ENCODE results near the gene CYP46A1. TPM values are rescaled to one million over a fixed set of nuclear protein-coding genes. Genes with fewer than 3 reads are reported as not detected.
A peak's percentile ranks its signal among the peaks of the same experiment; 100 is the strongest.

The CYP46A1 gene
- total RNA-seq, 1 donor from 2014 or later = 2.5 TPM

DNA sequence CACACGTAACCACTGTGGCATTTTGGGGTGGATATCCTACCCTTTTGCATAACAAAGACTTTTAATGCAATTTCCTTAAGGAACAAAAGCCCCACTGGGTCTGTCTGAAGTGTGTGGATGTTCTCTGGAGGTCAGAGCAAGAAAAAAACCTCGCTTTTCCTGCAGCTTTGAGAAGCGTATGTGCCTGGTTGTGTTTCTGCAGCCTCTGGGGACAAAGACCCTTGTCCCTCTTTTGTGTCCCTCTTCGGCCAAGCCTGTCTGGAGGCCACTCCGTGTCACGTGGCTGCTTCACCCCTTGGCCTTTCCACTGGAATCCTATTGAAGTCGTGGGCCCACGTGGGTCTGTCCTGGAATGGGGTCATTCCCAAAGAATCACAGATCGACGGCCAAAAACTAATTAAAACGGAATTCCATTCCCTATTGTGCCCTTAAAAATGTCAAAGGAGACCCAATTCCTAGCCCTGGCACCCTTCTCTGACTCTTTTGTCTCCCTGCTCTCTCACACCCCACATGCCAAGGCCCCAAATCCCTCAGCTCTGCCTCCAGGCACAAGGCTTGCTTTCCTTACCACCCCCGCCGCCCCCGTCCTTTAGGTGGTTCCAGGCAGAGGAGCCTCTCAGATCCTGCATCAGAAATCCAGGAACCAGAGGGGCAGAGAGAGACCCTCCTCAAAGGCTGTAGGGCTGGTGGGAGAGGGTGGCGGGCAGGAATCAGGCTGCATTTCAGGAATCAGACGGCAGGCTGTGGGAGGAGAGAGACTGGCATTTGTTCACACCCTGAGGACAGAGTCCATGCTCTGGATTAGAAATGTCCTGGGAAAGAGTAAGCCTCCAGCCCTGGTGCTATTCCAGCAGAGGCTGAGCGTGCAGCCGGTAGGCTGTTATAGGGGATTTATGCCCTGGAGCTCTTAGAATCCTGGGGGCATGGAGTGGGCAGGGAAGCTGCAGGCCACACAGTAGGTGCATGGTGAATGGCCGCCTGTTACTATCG is 12.6 kb upstream of the CYP46A1 start:
- DNase-seq (ENCODE audit: low spot score) (no peak), ATAC-seq (peak; percentile 40)
- intact Hi-C loops (cut with DNase I) = no loop called here

DNA sequence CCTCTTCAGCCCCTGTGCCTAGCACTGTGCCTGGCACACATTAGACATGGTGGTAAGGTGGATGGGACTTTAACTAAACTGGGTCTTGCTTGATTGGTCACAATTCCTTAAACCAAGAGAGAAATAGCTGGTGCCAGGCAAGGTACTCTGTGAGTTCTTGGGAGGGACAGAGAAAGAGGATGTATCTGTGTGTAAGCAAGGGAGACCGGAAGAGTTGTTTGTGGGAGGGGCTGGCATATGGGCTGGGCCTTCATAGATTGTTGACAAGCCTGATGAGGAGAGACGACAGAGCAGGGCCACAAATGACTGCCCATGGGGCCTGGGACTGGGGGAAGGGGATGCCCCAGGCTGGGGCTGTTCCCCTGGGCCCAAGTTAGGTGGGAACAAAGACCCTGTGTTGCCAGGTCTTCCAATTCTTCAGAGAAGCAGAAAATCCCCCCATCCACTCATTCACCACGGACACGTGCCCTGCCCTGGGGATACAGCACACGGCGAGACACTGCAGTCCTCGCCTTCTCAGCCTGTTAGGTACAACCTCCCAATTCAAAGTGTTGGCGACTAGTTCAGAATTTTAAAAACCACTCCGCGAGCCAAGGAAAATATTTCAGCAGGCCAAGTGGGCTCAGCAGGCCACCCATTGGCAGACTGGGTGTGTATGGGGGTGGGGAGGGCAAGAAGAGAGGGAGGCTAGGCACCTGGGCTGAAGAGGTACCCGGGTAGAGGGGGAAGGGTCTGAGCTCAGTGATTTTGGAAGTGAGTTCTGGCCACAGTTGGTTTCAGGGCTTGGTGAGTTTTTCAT is 11.4 kb upstream of the CYP46A1 start:
- ATAC-seq (peak; percentile 29), DNase-seq (ENCODE audit: low spot score) (no peak)
- intact Hi-C loops (cut with DNase I) = no loop called here

DNA sequence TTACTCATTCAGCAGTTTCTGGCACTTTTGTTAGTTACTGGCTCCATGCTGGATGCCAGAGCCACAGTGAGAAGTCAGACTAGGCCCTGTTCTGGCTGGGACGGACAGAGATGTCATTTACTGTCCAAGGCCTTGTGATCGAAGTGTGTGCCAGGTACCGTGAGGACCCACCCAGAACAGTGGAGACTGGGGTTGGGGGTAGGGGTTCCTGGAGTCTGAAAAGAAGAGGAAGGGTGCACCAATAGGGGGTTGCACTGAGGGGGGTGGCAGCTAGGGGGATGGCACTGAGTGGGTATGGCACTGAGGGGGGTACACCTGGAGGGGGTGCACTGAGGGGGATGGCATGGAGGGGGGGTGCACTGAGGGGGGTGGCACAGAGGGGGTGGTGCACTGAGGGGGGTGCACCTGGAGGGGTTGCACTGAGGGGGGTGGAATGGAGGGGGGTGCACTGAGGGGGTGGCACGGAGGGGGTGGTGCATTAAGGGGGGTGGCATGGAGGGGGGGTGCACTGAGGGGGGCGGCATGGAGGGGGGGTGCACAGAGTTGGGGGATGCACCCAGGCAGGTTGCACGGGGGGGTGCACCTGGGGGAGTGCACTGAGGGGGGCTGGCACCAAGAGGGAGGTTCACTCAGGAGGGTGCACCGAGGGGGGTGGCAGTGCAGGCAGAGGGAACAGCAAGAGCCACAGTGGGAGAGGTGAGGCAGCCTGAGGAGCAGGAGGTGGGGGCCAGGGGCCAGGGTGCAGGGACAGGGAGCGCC is 10.6 kb upstream of the CYP46A1 start:
- no peak for DNase-seq (ENCODE audit: low spot score)
- no peak for ATAC-seq
- intact Hi-C loops (cut with DNase I) = no loop called here

DNA sequence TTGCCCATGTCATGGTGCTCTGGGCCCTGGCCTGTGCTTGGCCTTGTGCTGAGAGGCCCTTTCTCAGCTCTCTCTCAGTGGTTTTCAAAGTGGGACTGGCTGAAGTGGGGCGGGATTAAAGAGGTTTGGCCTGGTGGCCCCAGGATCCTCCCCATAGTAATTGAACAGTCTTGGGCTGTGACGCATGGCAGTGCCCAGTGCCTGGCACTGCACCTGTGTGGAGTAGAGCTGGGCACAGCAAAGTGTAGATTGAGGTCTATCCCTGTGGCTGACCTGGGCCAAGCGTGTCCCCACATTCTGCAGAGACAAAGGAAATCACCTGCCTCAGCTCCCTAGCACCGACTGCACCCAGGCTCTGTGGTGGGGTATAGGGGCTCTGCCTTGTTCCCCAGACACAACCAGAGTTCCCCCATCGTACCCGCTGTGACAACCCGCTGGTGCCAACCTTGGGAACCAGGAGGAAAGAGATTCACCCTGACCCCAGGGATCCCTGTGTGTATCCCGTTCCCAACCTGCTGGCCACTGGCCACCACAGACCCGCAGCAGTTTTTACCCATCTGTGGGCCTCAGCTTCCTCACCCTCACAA is 9.9 kb upstream of the CYP46A1 start:
- DNase-seq (ENCODE audit: low spot score) (no peak), ATAC-seq (no peak)
- intact Hi-C loops (cut with DNase I) = no loop called here

DNA sequence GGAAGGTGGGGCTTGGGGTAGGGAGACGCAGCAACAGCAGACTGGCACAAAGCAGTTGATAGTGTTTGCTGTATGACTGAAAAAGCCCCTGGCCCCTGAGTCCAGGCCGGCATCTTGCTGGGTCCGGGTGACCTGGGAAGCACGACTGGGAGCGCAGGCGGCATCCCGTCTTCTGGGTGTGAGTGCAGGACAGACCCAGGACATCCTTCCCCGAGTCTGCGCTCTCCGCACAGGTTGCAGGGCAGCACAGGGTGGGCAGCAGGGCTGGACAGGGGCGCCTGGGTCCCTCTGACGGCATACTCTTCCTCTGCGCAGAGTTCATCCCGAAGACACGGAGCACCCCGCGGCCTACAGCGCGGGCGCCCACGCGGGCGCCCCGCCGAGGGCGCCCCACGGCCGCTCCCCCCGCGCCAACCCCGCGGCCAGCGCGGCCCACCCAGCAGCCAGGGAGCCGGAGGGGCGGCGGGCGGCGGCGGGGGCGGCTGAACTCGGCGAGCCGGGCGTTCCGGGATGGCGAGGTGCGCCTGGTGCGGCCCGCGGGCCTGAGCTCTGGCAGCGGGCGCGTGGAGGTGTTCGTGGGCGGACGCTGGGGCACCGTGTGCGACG is 9.2 kb upstream of the CYP46A1 start:
- ATAC-seq (no peak), DNase-seq (ENCODE audit: low spot score) (no peak)
- intact Hi-C loops (cut with DNase I) = no loop called here

DNA sequence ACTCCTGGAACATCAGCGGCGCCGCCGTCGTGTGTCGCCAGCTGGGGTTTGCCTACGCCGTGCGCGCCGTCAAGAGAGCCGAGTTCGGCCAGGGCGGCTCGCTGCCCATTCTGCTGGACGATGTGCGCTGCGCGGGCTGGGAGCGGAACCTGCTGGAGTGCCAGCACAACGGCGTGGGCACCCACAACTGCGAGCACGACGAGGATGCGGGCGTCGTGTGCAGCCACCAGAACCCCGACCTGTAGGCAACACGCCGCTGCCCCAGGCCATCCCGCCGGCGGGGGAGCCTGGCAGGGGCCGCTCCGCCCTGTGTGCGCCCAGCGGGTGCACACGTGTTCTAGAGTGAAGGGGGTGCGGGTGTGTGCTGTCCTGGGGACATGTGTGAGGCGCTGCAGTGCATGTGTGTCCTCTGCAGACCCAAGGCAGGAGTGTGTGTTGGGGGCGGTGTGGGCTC is 8.7 kb upstream of the CYP46A1 start:
- ATAC-seq = no peak

DNA sequence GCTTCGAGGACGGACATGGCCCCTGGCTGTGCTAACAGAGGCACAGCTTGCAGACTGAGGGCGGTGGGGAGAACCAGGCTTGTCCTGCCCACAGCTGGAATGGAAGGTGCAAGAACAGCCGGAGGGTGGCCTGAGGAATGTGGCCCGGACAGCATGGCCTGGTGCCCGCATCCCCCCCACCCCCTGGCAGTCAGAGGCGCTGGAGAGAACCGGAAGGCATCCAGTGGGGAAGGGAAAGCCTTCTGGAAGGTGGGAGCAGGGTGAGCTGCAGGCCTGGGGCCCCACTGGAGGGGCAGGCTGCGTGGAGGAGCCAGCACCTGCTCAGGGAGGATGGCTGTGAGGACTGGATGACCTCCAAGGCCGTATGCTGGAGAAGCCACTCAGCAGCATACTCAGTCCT is 8.1 kb upstream of the CYP46A1 start:
- intact Hi-C loops (cut with DNase I) = no loop called here
- DNase-seq (ENCODE audit: low spot score) = no peak
- no peak for ATAC-seq

More for the DNA sequence above, 8.7 kb upstream of the CYP46A1 start:
- no peak for DNase-seq (ENCODE audit: low spot score)
- intact Hi-C loops (cut with DNase I) = no loop called here

DNA sequence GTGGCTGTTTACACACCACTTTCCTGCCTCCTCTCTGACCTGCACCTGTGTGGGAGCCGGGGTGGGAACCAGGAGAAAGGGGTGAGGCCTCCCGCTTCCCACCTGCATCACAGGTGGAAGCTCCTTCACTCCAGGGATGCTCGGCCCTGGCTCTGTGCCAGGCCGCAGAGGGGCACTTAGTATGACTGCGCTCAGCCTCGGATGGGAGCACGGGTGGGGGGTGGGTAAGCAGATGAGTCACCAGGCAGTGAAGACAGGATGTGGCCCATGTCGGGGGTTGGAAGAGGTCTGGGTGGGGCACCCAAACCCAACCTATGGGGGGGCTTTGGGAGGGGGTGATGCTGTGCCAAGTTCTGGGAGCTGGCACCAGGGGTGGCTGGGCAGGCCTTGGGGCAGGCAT is 7.4 kb upstream of the CYP46A1 start:
- DNase-seq (ENCODE audit: low spot score) (peak; percentile 57), ATAC-seq (no peak)
- intact Hi-C loops (cut with DNase I) = no loop called here

DNA sequence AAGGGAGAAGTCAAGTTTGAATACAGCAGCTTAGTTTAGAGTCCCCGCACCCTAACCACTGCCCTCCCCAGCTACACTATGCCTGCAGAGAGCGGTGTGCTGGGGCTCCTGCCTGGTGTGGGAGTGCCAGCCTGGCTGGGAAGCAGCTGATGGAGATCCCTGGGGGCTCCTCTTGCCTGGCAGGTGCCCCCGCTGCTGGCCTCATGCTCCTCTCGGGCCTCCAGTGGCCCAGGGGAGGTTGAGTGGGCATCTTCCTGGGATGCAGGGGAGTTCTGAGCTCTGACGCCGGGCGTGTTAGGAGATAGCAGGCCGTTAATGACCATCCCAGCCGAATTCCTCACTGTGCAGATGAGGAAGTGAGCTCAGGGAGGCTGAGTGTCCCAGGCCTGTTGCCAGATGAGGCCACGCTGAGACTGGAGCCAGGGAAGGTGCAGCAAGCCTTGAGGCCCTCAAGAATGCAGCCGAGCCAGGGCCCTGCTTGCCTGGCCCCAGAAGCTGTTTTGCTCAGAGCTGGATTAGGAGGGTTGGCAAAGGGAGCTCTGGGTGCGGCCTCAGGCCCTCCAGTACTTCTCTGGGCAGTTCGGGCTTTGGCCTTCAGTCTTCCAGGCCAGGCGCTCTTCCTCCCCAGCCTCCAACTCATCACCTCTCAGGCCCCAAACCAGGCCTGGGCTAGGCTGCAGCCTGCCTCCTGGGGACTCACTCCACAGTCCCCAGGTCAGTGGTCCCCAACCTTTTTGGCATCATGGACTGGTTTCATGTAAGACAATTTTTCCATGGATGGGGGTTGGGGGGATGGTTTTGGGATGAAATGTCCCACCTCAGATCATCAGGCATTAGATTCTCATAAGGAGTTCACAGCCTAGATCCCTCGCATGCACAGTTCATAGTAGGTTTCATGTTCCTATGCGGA is 6.6 kb upstream of the CYP46A1 start:
- DNase-seq (ENCODE audit: low spot score) (peak; percentile 53), ATAC-seq (no peak)
- intact Hi-C loops (cut with DNase I) = no loop called here

DNA sequence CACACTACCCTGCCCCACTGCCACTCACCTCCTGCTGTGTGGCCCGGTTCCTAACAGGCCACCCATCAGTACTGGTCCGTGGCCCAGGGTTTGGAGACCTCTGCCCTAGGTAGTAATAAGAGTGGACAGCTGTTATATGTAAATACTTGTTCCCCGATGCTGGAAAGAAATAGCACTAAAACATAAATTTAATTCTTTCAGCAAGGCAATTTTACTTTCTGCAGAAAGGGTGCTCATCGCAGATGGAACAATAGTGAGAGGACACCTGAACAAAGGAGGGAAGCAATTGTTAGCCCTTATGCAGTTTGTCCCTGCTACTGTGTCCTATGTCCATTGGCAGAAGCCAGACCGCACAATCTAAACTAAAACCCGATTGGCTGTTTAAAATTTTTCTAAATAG is 5.9 kb upstream of the CYP46A1 start:
- intact Hi-C loops (cut with DNase I) = no loop called here
- DNase-seq (ENCODE audit: low spot score) = no peak

DNA sequence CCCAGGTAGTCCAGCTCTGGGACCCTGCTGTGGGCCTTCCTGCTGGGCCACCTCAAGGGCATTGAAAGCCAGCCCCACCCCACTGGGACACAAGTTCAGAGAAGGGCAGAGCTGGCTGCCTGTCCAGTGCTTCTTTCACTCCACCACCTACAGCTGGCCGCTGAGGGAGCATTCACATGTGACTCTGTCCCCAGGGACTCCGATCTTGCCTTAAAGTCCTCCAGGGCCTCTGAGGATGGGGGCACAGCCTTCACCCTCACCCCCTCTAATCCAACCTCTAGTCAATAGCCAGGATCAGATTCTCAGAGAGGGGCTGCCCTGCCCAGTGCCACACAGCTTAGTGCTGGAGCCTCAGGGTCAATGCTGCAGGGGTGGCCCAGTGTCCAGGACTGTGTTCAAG is 5.0 kb upstream of the CYP46A1 start:
- DNase-seq (ENCODE audit: low spot score) (no peak), ATAC-seq (no peak)
- intact Hi-C loops (cut with DNase I) = no loop called here

More for the DNA sequence above, 5.9 kb upstream of the CYP46A1 start:
- no peak for ATAC-seq

DNA sequence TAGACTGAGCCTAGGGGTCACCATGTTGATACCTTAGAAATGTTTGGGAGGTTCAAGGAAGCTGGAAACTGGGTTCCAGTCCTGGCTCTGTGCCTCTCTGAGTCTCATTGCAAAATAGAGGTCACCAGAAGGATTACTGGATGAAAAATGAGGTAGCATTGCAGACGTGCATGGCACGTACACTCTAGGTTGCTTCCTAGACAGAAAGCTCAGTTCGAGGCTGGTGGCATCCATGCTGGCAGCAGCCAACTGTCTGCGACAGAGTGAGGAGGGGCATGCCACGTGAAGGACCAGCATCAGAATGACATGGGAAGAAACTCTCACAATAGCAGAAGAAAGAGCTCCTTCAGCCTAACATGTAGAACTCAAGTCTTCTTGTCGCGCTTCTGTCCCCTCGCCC is 4.6 kb upstream of the CYP46A1 start:
- DNase-seq (ENCODE audit: low spot score) = no peak
- intact Hi-C loops (cut with DNase I) = no loop called here
- ATAC-seq = no peak

DNA sequence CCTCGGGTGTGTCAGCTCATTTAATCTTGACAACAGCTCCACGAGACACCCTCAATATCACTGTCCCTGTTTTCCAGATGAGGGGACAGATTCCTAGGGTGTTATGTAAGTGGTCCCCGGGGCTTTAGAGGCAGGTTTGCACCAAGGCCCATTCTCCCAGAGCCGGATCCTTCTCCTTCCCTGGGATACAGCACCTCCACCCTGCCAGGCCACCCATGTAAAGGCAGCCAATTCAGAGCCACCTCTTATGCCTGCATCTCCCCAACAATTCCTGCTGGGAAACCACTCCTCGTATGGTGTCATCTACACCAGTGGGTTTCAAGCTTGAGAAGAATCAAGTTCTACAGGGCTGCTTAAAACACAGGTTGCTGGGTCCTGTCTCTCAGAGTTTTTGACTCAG is 4.1 kb upstream of the CYP46A1 start:
- DNase-seq (ENCODE audit: low spot score) (no peak), ATAC-seq (no peak)
- intact Hi-C loops (cut with DNase I) = no loop called here

DNA sequence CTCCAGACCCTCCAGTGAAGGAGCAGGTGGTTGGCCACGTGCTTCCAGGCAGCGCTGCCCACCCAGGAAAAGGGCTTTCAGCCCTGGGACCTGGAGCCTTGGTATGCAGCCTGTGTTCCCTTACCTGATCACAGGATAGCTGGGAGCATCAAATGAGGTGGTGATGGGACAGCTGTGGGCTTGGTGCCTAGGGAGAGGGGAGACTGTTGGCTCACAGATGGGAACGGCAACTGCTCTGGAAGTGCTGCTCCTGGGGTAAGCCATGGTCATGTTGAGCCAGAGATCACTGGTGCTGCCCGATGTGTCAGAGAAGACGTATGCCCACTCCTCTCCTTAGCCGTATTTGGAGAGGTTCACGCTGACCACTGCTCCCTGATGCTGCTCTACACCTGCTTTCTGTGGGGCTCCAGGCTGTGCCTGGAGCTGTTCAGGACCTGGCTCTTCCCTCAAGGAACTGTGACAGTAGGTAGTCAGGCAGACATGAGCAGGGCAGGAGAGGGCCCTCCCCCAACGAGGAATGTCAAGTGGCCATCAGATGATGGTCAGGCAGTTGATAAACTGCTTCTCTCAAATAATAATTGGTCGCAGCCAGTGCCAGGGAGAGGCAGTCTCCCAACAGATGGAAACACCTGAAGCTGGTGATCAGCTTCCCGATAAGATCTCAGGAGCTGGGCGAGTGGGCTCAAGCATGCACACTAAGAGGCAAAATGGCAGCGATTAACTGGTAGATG is 2.8 kb upstream of the CYP46A1 start:
- no peak for DNase-seq (ENCODE audit: low spot score)
- intact Hi-C loops (cut with DNase I) = no loop called here
- ATAC-seq = no peak

DNA sequence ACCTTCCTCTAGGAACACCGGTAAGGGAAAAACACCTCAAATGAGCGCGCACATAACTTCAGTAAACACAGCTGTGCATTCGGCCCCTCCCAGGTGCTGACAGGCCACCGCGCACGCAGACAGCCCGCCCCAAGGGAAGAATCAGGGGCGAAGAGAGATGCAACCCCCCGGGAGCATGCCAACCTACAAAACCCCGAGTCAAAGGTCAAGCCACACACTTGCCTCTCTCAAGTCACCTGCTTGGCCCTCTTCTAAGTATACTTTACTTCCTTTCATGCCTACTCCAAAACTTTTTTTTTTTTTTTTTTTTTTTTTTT is 2.3 kb upstream of the CYP46A1 start:
- peak; percentile 56 for DNase-seq (ENCODE audit: low spot score)
- intact Hi-C loops (cut with DNase I) = no loop called here
- ATAC-seq = no peak

DNA sequence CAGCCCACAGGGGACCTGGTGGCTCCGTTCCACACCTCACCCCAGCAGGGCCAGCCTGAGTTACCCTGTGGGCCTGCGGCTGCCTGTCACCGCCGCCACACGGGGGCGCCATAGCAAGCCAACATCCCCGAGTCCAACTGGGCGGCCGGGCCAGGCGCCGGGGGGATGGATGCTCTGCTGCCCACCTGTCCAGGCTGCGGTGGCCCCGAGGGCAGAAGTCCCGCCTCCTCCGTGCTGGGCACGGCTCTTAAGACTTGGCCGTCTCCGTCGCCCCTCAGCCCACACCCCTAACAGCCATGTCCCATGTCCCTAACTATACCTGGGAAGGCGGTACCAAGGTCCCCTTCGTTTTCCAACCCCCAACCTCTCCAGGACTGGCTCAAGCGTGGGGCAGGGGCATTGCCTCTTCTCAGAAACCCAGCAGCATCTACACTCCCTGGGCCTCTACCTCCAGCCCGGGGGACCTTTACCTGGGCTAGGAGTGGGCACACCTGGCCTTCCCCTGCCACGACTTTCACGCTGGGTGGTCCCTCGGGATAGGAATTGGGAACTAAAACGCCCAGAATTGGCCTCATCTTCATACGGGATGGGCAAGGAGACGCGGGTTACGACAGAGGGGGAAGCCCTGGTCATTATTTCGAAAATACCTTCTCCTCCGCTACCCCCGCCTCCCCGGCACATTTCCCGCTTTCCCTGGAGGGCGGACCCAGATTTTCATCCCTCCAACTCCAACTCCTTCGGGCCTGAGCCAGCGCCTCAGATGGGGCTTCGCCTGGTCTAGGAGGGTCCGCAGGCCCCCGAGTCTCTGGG is 1.1 kb upstream of the CYP46A1 start:
- peak; percentile 64 for ATAC-seq
- peak; percentile 91 for DNase-seq (ENCODE audit: low spot score)
- intact Hi-C loops (cut with DNase I) = no loop called here
